ENCODE measurements around the gene FBLIM1.

Gene FBLIM1

DNA sequence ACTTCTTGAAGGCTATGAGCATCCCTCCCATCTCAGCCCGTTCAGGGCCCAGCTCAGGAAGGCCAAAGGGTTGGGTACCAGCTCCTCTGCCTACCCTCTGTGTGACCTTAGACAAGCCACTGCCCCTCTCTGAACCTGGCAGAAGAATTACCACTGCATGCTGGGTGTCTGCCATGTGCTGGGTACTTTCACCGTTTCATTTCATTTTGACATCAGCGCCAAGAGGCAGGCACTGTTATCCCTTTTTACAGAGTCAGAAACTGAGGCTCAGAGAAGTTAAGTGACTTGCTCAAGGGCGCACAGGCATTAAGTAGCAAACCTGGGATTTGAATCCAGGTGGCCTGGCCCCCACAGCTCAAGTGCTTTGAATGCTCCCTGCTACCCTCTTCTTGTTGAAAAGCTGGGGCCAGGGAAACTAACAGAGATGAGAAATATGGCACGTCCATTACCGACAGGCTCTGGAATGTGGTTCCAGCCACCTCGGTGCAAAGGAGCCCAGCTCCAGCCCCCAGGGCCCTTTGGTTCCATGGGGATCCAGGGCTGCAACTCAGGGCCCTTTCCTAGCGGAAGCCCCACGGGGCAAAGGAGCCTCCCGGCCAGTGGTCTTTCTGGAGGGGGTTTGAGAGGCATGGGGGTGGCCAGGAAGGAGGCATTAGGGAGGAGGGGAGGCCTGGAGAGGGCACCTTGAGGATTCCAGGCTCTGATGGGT lies 9.8 kb upstream of the FBLIM1 start:
- DNase-seq (ENCODE audit: low read depth, low spot score), result no peak

DNA sequence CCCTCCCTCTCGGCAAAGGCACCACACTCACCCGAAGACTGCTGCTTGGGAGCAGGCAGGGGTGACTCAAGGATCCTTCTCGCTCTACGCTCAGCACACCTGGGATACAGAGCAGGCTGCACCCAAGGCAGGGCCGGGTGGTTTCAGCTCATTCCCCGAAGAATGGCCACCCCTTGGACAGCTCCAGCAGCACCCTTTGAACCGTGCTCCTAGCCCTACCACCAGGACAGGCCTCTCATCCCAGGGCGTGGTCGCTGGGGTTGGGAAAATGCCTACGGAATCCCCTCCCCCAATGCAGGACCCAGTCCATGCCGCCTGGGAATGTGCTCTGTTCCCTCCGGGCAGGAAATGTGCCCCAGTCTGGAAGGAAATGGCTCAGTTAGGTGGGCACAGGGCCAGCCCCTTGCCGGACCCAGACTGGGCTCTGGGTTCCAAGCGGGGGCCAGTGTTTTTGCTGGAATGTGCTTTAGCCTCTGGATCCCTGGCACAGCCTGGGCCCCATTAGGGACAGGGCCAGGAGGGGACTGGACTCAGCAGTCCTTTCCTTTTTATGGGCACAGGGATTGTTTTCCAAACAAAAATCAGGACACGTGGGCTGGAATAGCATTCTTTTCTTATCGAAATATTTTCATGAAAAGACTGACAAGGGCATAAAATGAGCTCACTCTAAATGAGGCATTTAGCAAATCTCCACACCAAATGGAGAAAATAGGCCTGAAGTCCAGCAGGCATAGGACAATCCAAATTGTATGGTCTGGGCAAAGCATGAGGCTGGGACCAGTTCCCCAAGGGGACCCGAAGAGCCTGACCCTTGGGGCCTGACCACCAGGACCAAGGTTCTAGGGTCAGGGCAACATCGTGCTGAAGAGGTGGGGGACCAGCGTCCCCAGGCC lies 8.9 kb upstream of the FBLIM1 start:
- no peak for DNase-seq (ENCODE audit: low read depth, low spot score)

DNA sequence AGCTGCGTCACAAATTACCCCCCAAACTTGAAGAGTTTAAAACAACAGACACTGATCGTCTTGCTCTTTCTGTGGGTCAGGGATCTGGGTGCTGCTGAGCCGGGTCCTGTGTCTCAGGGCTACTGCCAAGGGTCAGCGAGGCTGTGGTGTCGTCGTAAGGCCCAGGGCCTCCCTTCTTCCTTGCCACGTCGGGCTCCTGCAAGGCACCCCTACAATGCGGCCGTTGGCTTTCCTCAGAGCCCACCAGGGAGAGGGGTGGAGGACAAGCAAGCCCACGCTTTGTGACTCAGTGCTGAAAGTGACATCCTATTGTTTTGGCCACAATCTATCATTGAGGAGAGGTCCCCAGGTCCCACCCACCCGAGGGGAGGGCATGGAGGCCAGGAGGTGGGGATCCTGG lies 7.7 kb upstream of the FBLIM1 start:
- DNase-seq (ENCODE audit: low read depth, low spot score), result no peak

GRCh38 chr1:15751717-15752116 lies 6.9 kb upstream of the FBLIM1 start:
- DNase-seq (ENCODE audit: low read depth, low spot score), result no peak

DNA sequence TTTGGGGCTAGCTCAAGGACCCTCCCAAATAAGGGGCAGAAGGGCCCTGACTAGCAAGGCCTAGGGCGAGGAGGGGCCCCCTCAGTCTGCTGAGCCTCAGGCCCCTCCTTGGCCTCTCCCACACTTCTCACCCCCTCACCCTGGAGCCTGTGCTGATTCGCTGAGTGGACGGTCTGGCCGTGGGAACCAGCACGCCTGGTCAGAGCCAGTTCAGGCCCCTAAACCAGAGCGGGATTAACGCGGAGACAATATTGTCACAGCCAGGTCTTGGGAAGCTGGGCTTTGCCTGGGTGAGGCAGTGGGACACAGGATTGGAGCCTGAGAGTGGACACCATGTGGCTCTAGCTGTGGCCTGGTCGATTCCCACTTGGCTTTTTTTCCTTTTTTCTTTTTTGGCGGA lies 4.8 kb upstream of the FBLIM1 start:
- no peak for DNase-seq (ENCODE audit: low read depth, low spot score)

DNA sequence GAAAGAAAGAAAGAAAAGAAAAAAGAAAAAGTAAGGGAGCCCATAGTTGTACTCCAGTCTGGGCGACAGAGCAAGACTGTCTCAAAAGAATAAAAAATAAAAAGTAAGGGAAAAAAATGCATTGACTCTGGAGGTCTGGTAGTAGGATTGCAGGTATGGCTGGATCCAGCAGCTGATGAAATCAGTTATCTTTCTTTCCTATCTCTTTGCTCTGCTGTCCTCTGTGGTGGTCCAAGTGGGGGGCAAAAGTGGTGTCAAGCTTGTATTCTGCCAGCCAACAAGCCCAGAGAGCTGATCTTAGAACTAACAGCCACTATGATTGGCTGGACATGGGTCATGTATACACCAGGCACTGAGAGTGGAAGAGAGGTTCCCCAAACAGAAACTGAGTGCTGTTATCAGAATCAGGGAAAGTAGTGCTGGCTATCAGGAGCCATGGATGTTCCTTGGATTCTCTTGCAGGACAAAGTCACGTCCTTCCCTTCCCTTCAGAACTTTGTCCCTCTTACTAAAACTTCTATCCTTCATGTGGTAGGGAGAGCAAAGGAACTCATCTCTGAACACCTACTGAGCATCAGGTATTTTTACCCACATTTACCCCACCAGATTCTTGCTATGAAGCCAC lies 3.5 kb upstream of the FBLIM1 start:
- no peak for DNase-seq (ENCODE audit: low read depth, low spot score)

DNA sequence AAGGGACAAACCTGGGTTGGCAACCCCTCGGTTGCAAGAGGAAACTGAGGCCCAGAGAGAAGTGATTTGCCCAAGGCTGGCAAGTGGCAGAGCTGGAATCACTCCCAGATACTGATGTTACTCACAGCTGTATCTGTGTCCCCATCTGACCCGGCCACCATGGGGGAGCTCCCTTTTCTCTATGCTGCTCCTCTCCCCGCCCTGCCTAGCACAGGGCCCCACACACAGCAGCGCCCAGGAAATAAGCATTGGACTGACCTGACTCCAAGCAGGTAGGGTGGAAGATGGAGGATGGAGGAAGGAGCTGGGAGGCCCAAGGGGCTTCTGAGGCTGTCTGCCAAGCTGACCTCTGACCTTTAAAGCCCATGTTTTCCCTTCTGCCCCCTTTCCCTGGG lies 3.0 kb upstream of the FBLIM1 start:
- DNase-seq (ENCODE audit: low read depth, low spot score), result no peak

GRCh38 chr1:15756143-15757015 lies 2.2 kb upstream of the FBLIM1 start:
- no peak for DNase-seq (ENCODE audit: low read depth, low spot score)

DNA sequence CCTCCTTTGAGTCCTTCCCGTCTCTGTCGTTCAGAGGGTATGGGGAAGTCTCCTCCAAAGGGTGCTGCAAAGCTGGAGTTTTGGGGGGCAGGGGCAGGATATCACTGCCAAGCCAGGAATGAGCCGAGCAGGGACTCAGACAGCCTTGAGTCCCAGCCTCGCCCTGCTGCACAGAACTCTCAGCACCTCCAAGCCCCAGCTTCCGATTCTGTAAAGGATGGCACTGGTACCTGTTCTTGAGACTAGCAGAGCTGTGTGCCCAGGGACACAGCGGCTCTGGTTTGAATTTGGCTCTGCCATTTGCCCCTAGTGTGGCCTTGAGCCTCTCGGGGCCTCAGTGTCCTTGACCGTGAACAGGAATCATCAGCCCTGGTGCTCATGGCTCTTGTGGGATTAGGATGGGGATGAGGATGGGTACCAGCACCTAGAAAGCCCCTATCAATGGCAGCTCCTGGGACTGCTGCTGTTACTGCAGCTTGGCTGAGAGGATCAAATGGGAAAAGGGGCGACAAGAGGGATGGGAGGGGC lies 1.5 kb upstream of the FBLIM1 start:
- DNase-seq (ENCODE audit: low read depth, low spot score), result no peak

DNA sequence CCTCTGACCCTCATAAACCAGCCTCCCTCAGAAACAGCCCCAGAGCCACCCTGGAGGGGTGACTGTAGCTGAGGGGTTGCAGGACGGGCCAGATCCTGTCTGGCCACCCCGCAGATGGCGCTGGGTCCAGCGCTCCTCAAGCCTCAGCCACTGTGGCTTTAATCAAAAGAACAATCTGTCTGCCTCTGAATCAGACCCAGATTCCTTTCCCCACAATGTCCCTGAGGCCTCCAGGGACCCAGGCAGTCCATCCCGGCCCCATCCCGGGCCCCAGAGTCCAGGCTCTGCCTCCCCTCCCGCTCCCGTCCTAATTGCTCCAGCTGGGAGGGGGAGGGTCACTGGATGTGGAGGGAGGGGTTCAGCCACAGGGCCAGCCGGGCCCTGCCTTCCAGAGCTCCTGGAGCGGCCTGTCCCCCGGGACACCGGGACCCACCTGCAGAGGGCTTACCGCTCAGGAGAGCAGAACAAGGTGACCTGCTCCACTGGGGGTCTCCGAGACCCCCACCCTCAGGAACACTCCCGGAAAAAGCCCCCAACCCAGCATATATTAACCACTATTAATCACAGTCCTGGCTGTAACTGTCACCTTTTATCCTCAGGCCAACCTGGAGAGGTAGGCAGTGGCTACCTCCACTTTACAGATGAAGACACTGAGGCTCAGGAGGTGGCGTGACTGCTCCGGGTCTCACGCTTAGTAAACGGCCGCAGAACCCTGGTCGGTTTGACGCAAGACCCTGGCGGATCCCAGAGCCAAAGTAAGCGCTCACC lies 836 bp upstream of the FBLIM1 start:
- no peak for DNase-seq (ENCODE audit: low read depth, low spot score)

DNA sequence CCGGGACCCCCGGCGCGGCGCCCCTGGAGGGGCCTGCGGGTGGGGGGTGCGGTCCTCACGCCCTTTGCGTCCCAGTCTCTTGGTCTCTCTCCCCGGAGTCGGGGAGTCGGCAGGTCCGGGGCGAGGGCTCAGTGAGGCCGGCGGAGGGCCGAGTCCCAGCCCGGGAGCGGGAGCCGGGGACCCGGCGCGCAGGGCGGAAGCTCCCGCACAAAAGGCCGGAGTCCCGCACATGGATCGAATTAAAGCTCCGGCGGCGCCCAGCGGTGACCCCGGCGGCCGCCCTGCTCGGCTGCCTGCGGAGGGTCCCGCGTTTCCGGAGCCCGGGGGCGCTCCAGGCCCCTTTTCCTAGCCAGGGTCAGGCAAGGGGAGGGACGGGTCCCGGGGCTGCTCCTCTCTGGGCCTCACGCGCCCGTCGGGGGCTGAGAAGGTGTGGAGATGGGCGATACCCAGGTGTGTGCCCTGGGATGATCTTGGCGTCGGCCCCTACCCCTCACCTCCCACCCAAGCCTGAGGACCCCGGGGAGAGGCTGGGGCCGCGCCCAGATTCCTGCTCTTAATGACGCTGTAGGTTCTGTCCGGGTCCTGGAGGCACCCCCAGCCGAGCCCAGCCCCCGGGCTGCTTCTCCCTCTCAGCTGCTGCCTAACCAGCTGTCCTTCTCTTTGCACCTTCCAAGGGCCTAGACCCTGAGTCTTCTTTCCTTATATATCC lies 512 bp downstream of the FBLIM1 start:
- DNase-seq (ENCODE audit: low read depth, low spot score), result no peak

DNA sequence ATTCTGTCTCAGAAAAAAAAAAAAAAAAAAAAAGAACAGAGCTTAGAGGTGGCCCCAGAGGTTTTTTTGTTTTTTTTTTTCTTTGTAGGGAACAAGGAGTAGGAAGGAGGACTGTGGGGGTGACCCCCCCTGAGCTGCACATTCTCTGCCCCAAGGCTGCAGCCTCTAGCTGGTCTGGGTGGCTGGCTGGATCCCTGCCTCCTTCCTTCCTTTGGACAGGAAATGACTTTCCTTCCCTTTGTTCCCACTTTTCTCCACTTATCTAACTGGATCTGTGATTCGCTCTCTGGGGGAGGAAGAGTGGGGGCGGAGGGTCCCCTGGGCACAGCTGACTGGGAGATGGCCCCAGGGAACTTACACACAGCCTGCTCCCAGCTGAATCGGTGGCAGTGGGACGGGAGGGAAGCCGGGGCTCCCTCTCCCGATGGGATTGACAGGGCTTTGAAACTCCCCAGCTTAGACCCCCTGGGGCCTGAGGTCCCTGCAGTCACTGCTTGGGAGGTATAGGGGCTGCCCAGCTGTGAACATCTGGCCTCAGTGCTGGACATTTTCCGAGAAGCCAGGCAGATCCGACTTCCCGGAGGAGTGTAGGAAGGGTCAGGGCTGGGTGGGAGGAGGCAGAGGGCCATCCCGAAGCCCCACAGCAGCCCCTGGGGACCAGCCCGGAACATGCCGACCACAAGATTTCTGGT lies 2.1 kb downstream of the FBLIM1 start:
- no peak for DNase-seq (ENCODE audit: low read depth, low spot score)

DNA sequence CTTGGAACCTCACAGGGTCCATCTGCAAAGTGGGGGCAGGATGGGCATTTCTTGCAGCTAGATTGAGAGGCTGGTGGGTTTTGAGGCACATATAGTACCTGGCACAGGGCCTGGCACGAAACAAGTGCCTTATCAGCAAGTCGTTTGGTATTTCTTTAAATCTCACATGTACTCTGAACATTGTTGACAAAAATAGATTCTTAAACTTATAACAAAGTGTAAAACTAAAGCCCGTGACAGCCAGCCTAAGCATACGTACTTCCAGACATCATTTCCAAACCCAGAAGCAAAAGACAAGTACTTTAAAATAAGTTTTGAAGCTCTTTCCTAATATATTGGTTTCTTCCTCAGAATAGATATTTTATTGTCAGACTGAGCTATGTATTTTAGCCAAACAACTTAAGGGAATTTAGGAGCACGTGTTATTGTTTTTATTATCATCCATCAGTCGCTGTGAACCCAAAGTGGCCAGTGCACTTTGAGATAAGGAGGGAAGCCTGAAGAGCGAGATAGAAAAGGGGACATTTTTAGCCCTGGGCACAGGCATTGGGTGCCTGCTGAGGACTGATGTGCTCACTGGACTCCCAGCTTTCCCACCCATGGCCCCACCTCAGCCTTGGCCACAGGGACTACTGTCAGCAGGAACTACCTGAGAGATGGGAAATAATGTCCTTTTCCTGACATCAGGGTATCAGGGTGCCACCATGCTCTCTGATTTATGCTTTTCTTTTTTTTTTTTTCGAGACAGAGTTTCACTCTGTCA lies 3.0 kb downstream of the FBLIM1 start:
- DNase-seq (ENCODE audit: low read depth, low spot score), result no peak

GRCh38 chr1:15762546-15762945 lies 4.0 kb downstream of the FBLIM1 start:
- no peak for DNase-seq (ENCODE audit: low read depth, low spot score)

DNA sequence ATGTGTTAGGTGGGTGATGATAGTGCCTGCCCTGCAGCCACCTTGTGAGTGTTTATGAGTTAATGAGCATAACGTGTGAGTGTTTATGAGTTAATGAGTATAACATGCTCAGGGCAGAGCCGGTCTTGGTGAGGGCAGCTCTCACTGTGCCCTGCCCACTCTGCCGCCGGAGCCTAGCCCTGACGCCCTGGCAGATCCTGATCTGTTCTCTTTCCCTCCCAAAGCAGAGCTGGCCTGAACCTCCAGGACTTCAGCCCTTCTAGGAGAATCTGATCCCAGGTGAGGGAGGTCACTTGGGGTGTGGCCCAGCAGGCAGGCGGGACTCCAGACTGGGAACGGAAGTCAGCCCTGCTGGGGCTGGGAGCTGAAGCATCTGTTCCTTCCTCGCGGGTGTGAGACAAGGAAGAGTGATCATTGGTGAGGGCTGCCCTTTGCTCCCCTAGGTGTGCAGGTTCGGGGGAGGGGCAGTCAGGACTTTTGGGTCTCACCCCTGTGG lies 5.7 kb downstream of the FBLIM1 start:
- DNase-seq (ENCODE audit: low read depth, low spot score), result no peak

DNA sequence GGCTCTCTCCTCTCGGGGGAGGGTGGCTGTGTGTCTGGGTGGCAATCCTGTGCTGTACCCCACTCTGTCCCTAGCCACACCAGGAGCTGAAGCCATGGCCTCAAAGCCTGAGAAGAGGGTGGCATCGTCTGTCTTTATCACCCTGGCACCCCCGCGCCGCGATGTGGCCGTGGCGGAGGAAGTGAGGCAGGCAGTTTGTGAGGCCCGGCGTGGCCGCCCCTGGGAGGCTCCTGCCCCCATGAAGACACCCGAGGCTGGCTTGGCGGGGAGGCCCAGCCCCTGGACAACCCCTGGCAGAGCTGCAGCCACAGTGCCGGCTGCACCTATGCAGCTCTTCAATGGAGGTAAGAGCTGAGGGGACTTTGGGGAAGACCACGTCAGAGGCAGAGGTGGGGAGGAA lies 6.3 kb downstream of the FBLIM1 start:
- no peak for DNase-seq (ENCODE audit: low read depth, low spot score)

DNA sequence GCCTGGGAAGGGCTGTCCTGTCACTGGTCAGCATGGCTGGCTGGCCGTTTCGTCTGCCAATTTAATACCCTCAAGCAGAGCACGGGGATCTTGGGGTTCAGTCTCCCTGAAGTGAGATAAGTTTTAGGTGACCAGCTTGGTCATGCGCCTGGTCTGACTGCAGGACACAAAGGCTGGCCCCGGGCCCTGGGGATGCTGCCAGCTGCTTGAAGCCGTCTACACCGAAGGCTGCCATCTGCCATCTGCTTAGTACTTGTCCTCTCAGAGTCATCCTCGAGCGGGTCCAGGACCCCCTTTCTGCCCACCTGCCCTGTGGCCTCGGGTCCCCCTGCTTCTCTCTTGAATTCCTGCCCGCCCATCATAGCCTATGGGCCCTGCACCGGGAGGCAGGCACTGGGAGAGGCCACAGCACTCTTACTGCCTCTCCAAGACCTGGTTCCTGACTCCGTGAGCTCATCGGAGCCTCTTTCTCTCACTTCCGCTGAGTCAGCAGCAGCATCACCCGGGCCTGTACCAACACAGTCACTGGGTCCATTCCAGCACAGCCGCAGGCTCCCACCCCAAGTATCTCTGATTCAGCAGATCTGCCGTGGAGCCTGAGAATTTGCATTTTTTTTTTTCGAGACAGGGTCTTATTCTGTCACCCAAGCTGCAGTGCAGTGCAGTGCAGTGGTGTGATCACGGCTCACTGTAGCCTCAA lies 7.0 kb downstream of the FBLIM1 start:
- no peak for DNase-seq (ENCODE audit: low read depth, low spot score)

DNA sequence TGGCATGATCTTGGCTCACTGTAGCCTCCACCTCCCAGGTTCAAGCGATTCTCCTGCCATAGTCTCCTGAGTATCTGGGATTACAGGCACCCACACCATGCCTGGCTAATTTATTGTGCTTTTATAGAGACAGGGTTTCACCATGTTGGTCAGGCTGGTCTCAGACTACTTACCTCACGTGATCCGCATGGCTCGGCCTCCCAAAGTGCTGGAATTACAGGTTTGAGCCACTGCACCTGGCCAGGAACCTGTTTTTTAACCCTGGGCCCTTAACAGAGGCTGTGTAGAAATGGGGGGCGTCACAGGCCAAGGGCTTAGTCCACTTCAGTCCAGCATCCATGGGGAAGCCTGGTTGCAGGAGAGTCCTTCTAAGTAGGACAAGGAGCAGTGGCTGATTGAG lies 9.3 kb downstream of the FBLIM1 start:
- DNase-seq (ENCODE audit: low read depth, low spot score), result no peak
